ENCODE data around the gene APCDD1L.

Gene APCDD1L

GRCh38 chr20:58492074-58492718 is 23.0 kb downstream of the APCDD1L start:
- DNase-seq (ENCODE audit: low spot score): no peak

- DNase-seq (ENCODE audit: low spot score): no peak
Observed at GRCh38 chr20:58486207-58486606, 29.0 kb downstream of the APCDD1L start.

GRCh38 chr20:58485393-58485792 is 29.8 kb downstream of the APCDD1L start:
- DNase-seq (ENCODE audit: low spot score): no peak

GRCh38 chr20:58483470-58483869 is 31.7 kb downstream of the APCDD1L start:
- DNase-seq (ENCODE audit: low spot score): no peak

- DNase-seq (ENCODE audit: low spot score): no peak
Observed at GRCh38 chr20:58483051-58483450, 32.1 kb downstream of the APCDD1L start.

- DNase-seq (ENCODE audit: low spot score): no peak
Observed at GRCh38 chr20:58482416-58482815, 32.8 kb downstream of the APCDD1L start.

GRCh38 chr20:58481481-58482021 is 33.6 kb downstream of the APCDD1L start:
- peak; percentile 73 for DNase-seq (ENCODE audit: low spot score)

GRCh38 chr20:58480551-58481336 is 34.5 kb downstream of the APCDD1L start:
- DNase-seq (ENCODE audit: low spot score): no peak

GRCh38 chr20:58479726-58480440 is 35.3 kb downstream of the APCDD1L start:
- no peak for DNase-seq (ENCODE audit: low spot score)

GRCh38 chr20:58478141-58478805 is 36.9 kb downstream of the APCDD1L start:
- DNase-seq (ENCODE audit: low spot score): no peak

GRCh38 chr20:58475466-58475865 is 39.7 kb downstream of the APCDD1L start:
- DNase-seq (ENCODE audit: low spot score): no peak

GRCh38 chr20:58473453-58474425 is 41.5 kb downstream of the APCDD1L start:
- DNase-seq (ENCODE audit: low spot score): no peak

GRCh38 chr20:58472273-58473018 is 42.8 kb downstream of the APCDD1L start:
- DNase-seq (ENCODE audit: low spot score): no peak

- no peak for DNase-seq (ENCODE audit: low spot score)
Observed at GRCh38 chr20:58471193-58472164, 43.7 kb downstream of the APCDD1L start.

- DNase-seq (ENCODE audit: low spot score): no peak
Observed at GRCh38 chr20:58470336-58471192, 44.6 kb downstream of the APCDD1L start.

GRCh38 chr20:58469616-58470015 is 45.6 kb downstream of the APCDD1L start:
- no peak for DNase-seq (ENCODE audit: low spot score)

GRCh38 chr20:58467572-58468527 is 47.3 kb downstream of the APCDD1L start:
- DNase-seq (ENCODE audit: low spot score): no peak

All from hepatic stellate cell (primary cell).